ENCODE results near the gene BCL2. TPM values are rescaled to one million over a fixed set of nuclear protein-coding genes. Genes with fewer than 3 reads are reported as not detected.

The BCL2 gene
- total RNA-seq, 2 experiments from 2014 or later = 66.0 to 88.9 TPM

- CTCF ChIA-PET = interaction anchor here (1.3 to 2.9 kb wide), 8 partner anchors 9 to 157 kb away, joined by 3 to 18 read pairs (median 5); partner anchors contain the start of gene BCL2
- POLR2A ChIA-PET = interaction anchor here (0.9 to 2.4 kb wide), 4 partner anchors 36 to 162 kb away, joined by 3 to 9 read pairs (median 4); no protein-coding TSS in a partner anchor
Measured at GRCh38 chr18:63161032-63161760, 158.4 kb downstream of the BCL2 start.

GRCh38 chr18:63160172-63160995, 159.2 kb downstream of the BCL2 start:
- H3K4me1 Mint-ChIP-seq = peaks cover 92% of the 10 kb centered on the region
- H3K27me3 Mint-ChIP-seq = no peaks in the 10 kb centered on the region
- peak; percentile 0 for ATAC-seq
- POLR2A ChIA-PET = interaction anchor here (0.6 to 2.4 kb wide), 5 partner anchors 37 to 157 kb away, joined by 3 to 9 read pairs (median 5); no protein-coding TSS in a partner anchor
- CTCF ChIA-PET = interaction anchor here (0.6 to 2.0 kb wide), 4 partner anchors 8 to 251 kb away, joined by 3 to 5 read pairs (median 4); no protein-coding TSS in a partner anchor
- peak overlapping the region; percentile 73 for H3K4me3 Mint-ChIP-seq
- peak; percentile 60 for DNase-seq
- peak overlapping the region; percentile 95 for H3K27ac Mint-ChIP-seq
- intact Hi-C loops (cut with DNase I, micrococcal nuclease) = loop anchor here (2.0 to 5.0 kb wide), 7 partner anchors 20 to 790 kb away; partner anchors contain the start of gene KDSR (in 1 of the 2)
- peaks cover 41% of the 10 kb centered on the region for H3K36me3 Mint-ChIP-seq (ENCODE audit: low read depth)
- no peaks in the 10 kb centered on the region for H3K9me3 Mint-ChIP-seq (ENCODE audit: low read depth)

More at GRCh38 chr18:63161032-63161760, 158.4 kb downstream of the BCL2 start:
- Mint-ChIP-seq H3K36me3 (ENCODE audit: low read depth) (peaks cover 41% of the 10 kb centered on the region), H3K9me3 (ENCODE audit: low read depth) (no peaks in the 10 kb centered on the region), H3K27ac (peak overlapping the region; percentile 95), H3K4me3 (peak overlapping the region; percentile 73), H3K27me3 (no peaks in the 10 kb centered on the region), H3K4me1 (peaks cover 83% of the 10 kb centered on the region)
- ATAC-seq = peak; percentile 37
- intact Hi-C loops (cut with DNase I, micrococcal nuclease) = loop anchor here (1.0 to 5.0 kb wide), 16 partner anchors 8 to 790 kb away; partner anchors contain the start of gene KDSR (in 1 of the 2)
- peak; percentile 64 for DNase-seq

- ATAC-seq (no peak), DNase-seq (peak; percentile 72)
- Mint-ChIP-seq H3K9me3 (ENCODE audit: low read depth) (no peaks in the 10 kb centered on the region), H3K27ac (peak overlapping the region; percentile 95), H3K4me1 (peaks cover 99% of the 10 kb centered on the region), H3K4me3 (peak overlapping the region; percentile 73), H3K27me3 (no peaks in the 10 kb centered on the region), H3K36me3 (ENCODE audit: low read depth) (peaks cover 44% of the 10 kb centered on the region)
- intact Hi-C loops (cut with DNase I, micrococcal nuclease) = loop anchor here (1.0 to 10.0 kb wide), 5 partner anchors 41 to 635 kb away; partner anchors contain the start of genes PHLPP1 (in 1 of the 2) and ZCCHC2 (in 1 of the 2)
- ChIA-PET POLR2A (interaction anchor here (0.6 to 0.7 kb wide), 2 partner anchors 54 to 59 kb away, joined by 3 to 4 read pairs; no protein-coding TSS in a partner anchor), CTCF (interaction anchor here (0.6 to 1.2 kb wide), 4 partner anchors 74 to 252 kb away, joined by 3 to 5 read pairs (median 4); no protein-coding TSS in a partner anchor)
Measured at GRCh38 chr18:63159590-63159989, 160.0 kb downstream of the BCL2 start.

GRCh38 chr18:63158676-63159291, 160.8 kb downstream of the BCL2 start:
- Mint-ChIP-seq H3K9me3 (ENCODE audit: low read depth) (no peaks in the 10 kb centered on the region), H3K27ac (peak overlapping the region; percentile 95), H3K4me1 (peaks cover 99% of the 10 kb centered on the region), H3K27me3 (no peaks in the 10 kb centered on the region), H3K36me3 (ENCODE audit: low read depth) (peaks cover 45% of the 10 kb centered on the region), H3K4me3 (peak overlapping the region; percentile 73)
- DNase-seq (peak; percentile 75), ATAC-seq (peak; percentile 18)
- ChIA-PET POLR2A (interaction anchor here (1.0 to 1.9 kb wide), 3 partner anchors 50 to 159 kb away, joined by 4 to 8 read pairs (median 6); no protein-coding TSS in a partner anchor), CTCF (interaction anchor here (0.7 to 2.6 kb wide), 9 partner anchors 27 to 168 kb away, joined by 3 to 18 read pairs (median 4); partner anchors contain the start of gene BCL2)
- intact Hi-C loops (cut with DNase I, micrococcal nuclease) = loop anchor here (1.0 to 10.0 kb wide), 5 partner anchors 42 to 634 kb away; partner anchors contain the start of genes PHLPP1 (in 1 of the 2) and ZCCHC2 (in 1 of the 2)

DNA sequence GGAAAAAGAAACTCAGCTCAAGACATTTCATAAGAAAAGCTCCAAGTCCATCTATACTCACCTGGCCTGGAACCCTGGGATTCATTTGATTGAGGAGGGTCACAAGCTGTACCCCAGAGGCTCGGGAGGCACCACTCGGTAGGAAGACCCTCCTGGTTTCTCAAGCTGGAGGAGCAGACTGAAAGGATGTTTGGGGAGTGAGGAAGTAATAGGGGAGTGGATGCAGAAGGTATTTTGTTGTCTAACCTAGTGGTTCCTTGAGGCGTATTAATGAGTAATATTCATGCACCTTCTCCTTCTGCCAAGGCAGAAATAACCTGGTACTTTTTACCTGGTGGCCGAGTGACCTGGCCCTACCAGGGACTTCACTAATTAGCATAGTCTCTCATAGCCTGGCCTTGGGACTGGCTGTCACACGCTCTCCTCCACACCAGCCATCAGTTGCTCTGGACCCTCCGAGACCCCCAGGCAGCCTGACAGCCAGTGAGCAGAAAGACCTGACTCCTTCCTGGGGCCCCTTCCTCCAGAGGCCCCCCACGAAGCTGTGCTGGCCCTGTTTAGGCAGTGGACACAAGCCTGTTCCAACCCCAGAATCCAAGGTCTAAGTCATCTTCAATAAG, 161.4 kb downstream of the BCL2 start:
- intact Hi-C loops (cut with DNase I, micrococcal nuclease) = loop anchor here in 1 of 2 experiments (5.0 to 10.0 kb wide), 3 partner anchors 313 to 633 kb away; partner anchors contain the start of genes PHLPP1 and ZCCHC2
- no peaks in the 10 kb centered on the region for H3K27me3 Mint-ChIP-seq
- no peak for DNase-seq
- H3K4me3 Mint-ChIP-seq = peak overlapping the region; percentile 73
- POLR2A ChIA-PET = interaction anchor here (0.6 to 1.9 kb wide), 5 partner anchors 51 to 441 kb away, joined by 3 to 8 read pairs (median 6); no protein-coding TSS in a partner anchor
- peaks cover 41% of the 10 kb centered on the region for H3K36me3 Mint-ChIP-seq (ENCODE audit: low read depth)
- H3K4me1 Mint-ChIP-seq = peaks cover 99% of the 10 kb centered on the region
- CTCF ChIA-PET = interaction anchor here (0.7 to 2.6 kb wide), 13 partner anchors 25 to 169 kb away, joined by 3 to 18 read pairs (median 3); partner anchors contain the start of gene BCL2
- no peaks in the 10 kb centered on the region for H3K9me3 Mint-ChIP-seq (ENCODE audit: low read depth)
- no peak for ATAC-seq
- H3K27ac Mint-ChIP-seq = peak overlapping the region; percentile 95

GRCh38 chr18:63157293-63158011, 162.1 kb downstream of the BCL2 start:
- Mint-ChIP-seq H3K4me1 (peaks cover 99% of the 10 kb centered on the region), H3K27me3 (no peaks in the 10 kb centered on the region), H3K36me3 (ENCODE audit: low read depth) (peaks cover 43% of the 10 kb centered on the region), H3K9me3 (ENCODE audit: low read depth) (no peaks in the 10 kb centered on the region), H3K4me3 (peak overlapping the region; percentile 73), H3K27ac (peak overlapping the region; percentile 95)
- peak; percentile 41 for DNase-seq
- POLR2A ChIA-PET = interaction anchor here (0.6 to 1.9 kb wide), 6 partner anchors 40 to 440 kb away, joined by 3 to 8 read pairs (median 5); no protein-coding TSS in a partner anchor
- intact Hi-C loops (cut with DNase I, micrococcal nuclease) = loop anchor here in 1 of 2 experiments (5.0 to 10.0 kb wide), 3 partner anchors 313 to 633 kb away; partner anchors contain the start of genes PHLPP1 and ZCCHC2
- no peak for ATAC-seq
- CTCF ChIA-PET = interaction anchor here (0.7 to 2.6 kb wide), 12 partner anchors 19 to 161 kb away, joined by 3 to 18 read pairs (median 4); partner anchors contain the start of gene BCL2

- peaks cover 99% of the 10 kb centered on the region for H3K4me1 Mint-ChIP-seq
- no peaks in the 10 kb centered on the region for H3K27me3 Mint-ChIP-seq
- peak overlapping the region; percentile 95 for H3K27ac Mint-ChIP-seq
- DNase-seq (peak; percentile 33), ATAC-seq (no peak)
- peak overlapping the region; percentile 73 for H3K4me3 Mint-ChIP-seq
- ChIA-PET CTCF (interaction anchor here (0.7 to 2.6 kb wide), 13 partner anchors 8 to 163 kb away, joined by 3 to 18 read pairs (median 5); partner anchors contain the start of gene BCL2), POLR2A (interaction anchor here (0.6 to 2.0 kb wide), 3 partner anchors 41 to 735 kb away, joined by 3 to 8 read pairs (median 7); no protein-coding TSS in a partner anchor)
- H3K36me3 Mint-ChIP-seq (ENCODE audit: low read depth) = peaks cover 45% of the 10 kb centered on the region
- H3K9me3 Mint-ChIP-seq (ENCODE audit: low read depth) = no peaks in the 10 kb centered on the region
- intact Hi-C loops (cut with DNase I, micrococcal nuclease) = loop anchor here (1.0 to 10.0 kb wide), 7 partner anchors 25 to 631 kb away; partner anchors contain the start of genes PHLPP1 (in 2 of the 2) and ZCCHC2 (in 1 of the 2)
Measured at GRCh38 chr18:63155910-63156773, 163.4 kb downstream of the BCL2 start.

GRCh38 chr18:63155169-63155852, 164.3 kb downstream of the BCL2 start:
- H3K27ac Mint-ChIP-seq = peak overlapping the region; percentile 95
- no peaks in the 10 kb centered on the region for H3K9me3 Mint-ChIP-seq (ENCODE audit: low read depth)
- peaks cover 43% of the 10 kb centered on the region for H3K36me3 Mint-ChIP-seq (ENCODE audit: low read depth)
- peak; percentile 89 for DNase-seq
- no peaks in the 10 kb centered on the region for H3K27me3 Mint-ChIP-seq
- ChIA-PET CTCF (interaction anchor here (0.6 to 3.7 kb wide), 25 partner anchors 9 to 170 kb away, joined by 3 to 33 read pairs (median 4); partner anchors contain the start of gene BCL2), POLR2A (interaction anchor here (0.6 to 2.0 kb wide), 3 partner anchors 59 to 735 kb away, joined by 3 to 8 read pairs (median 7); no protein-coding TSS in a partner anchor)
- ATAC-seq = peak; percentile 66
- peak overlapping the region; percentile 73 for H3K4me3 Mint-ChIP-seq
- peaks cover 99% of the 10 kb centered on the region for H3K4me1 Mint-ChIP-seq
- intact Hi-C loops (cut with DNase I, micrococcal nuclease) = loop anchor here (1.0 to 10.0 kb wide), 7 partner anchors 24 to 631 kb away; partner anchors contain the start of genes PHLPP1 (in 2 of the 2) and ZCCHC2 (in 1 of the 2)

All from activated CD4-positive, alpha-beta T cell treated with anti-CD3 and anti-CD28 coated beads for 36 hours (primary cell).